ENCODE measurements around the gene ZNF12. TPM values are rescaled to one million over a fixed set of nuclear protein-coding genes. Genes with fewer than 3 reads are reported as not detected.
A peak's percentile ranks its signal among the peaks of the same experiment; 100 is the strongest.

The ZNF12 gene
- total and polyA plus RNA-seq, 2 of the 8 experiments (the other 6 are each of a cell fraction or from before 2014, with no cell fraction given), result 6.7 to 16.2 TPM

GRCh38 chr7:6639627-6640026 lies 67.1 kb downstream of the ZNF12 start:
- Histone ChIP-seq H3K36me3 (ENCODE audit: control insufficient read depth in 2 of 4, insufficient read depth in 4 of 4, low read length in 3 of 4) (peaks cover 0 to 10% (median 2%) of the 10 kb centered on the region in 4 experiments; a peak in 4 of 8 replicates), H2BK5ac (ENCODE audit: low read depth, low read length) (no peak overlapping the region), H4K5ac (ENCODE audit: insufficient read length, low read depth, low read length) (no peak overlapping the region), H3K79me1 (ENCODE audit: low read depth, low read length) (peaks cover 5% of the 10 kb centered on the region; the same call in 1 of the 2 replicates), H3K4me1 (replicated peaks in 1 of 4; ENCODE audit: control insufficient read depth in 3 of 4, insufficient read depth in 4 of 4, low read length in 3 of 4) (peaks cover 0 to 9% (median 2%) of the 10 kb centered on the region in 4 experiments; a peak in 3 of 7 replicates), H2AFZ (ENCODE audit: low read length) (no peak overlapping the region), H3K9me3 (ENCODE audit: insufficient read depth in 2 of 2, low read depth in 1 of 2, low read length in 1 of 2) (no peaks in the 10 kb centered on the region), H2BK15ac (ENCODE audit: low read length) (no peak overlapping the region), H2BK20ac (ENCODE audit: low read length) (no peak overlapping the region), H3K4ac (replicated peaks; ENCODE audit: insufficient read length, low read depth, low read length) (no peak overlapping the region), H3K79me2 (ENCODE audit: control insufficient read depth in 1 of 2, insufficient read depth in 2 of 2, low read length in 2 of 2) (no peaks in the 10 kb centered on the region), H4K8ac (ENCODE audit: extremely low read depth, insufficient read depth, low read length) (no peak overlapping the region), H3K9ac (replicated peaks in 1 of 4; ENCODE audit: extremely low read depth in 1 of 4, low read depth in 3 of 4, low read length in 3 of 4) (no peak overlapping the region; a peak in 1 of 7 replicates), H2BK120ac (replicated peaks; ENCODE audit: low read depth, low read length) (no peak overlapping the region), H3K14ac (ENCODE audit: insufficient read length) (no peak overlapping the region), H3K23ac (ENCODE audit: insufficient read length) (no peak overlapping the region), H3K4me3 (ENCODE audit: extremely low read depth in 1 of 4, insufficient read depth in 2 of 4, low read depth in 3 of 4, low read length in 4 of 4) (no peak overlapping the region), H3K27me3 (replicated peaks in 1 of 4; ENCODE audit: control insufficient read depth in 3 of 4, extremely low read depth in 1 of 4, insufficient read depth in 3 of 4, low read length in 3 of 4) (no peaks in the 10 kb centered on the region), H2BK12ac (ENCODE audit: low read depth, low read length) (no peak overlapping the region), H3K4me2 (ENCODE audit: insufficient read depth in 1 of 2, low read depth in 2 of 2, low read length in 2 of 2) (no peak overlapping the region), H2AK5ac (ENCODE audit: low read depth, low read length) (no peak overlapping the region), H3K23me2 (ENCODE audit: low read depth, low read length) (no peaks in the 10 kb centered on the region; the same call in 1 of the 2 replicates), H3K18ac (ENCODE audit: extremely low read depth, low read length) (no peak overlapping the region), H3K56ac (replicated peaks; ENCODE audit: insufficient read length, low read depth, low read length) (peak overlapping the region; percentile 3), H4K20me1 (replicated peaks in 1 of 2; ENCODE audit: control insufficient read depth in 1 of 2, insufficient read depth in 2 of 2, low read length in 2 of 2) (peaks cover 0 to 7% of the 10 kb centered on the region in 2 experiments), H3K27ac (ENCODE audit: low read depth, low read length) (no peak overlapping the region), H4K91ac (replicated peaks; ENCODE audit: insufficient read length, low read length) (no peak overlapping the region)
- 94% methylated on average over 11 of the region's 11 CpGs; no CpG with 5 or more reads in 1 of the 2 experiments for WGBS, 2 experiments (ENCODE audit: extremely low coverage in 1 of 2, insufficient coverage in 1 of 2, insufficient read length in 1 of 2, insufficient replicate concordance in 2 of 2, low coverage in 1 of 2, low lambda C conversion rate in 2 of 2, missing lambda C conversion rate in 1 of 2)
- ChIA-PET CTCF (ENCODE audit: partially characterized antibody) (interaction anchor here (0.7 to 1.3 kb wide), 2 partner anchors 18 to 19 kb away, joined by 3 read pairs; no protein-coding TSS in a partner anchor), POLR2A (ENCODE audit: partially characterized antibody) (no interaction called here)
- FAIRE-seq, result no peak
- TF ChIP-seq JUN (IDR thresholded peaks at IDR 0.05; ENCODE audit: low read depth, low read length), result no peak
- no peak for TF ChIP-seq EZH2 (IDR thresholded peaks at IDR 0.05; ENCODE audit: low read depth, low read length, severe bottlenecking)
- no peak for TF ChIP-seq GTF2F1 (IDR thresholded peaks at IDR 0.05; ENCODE audit: borderline replicate concordance, low read depth, low read length)
- TF ChIP-seq BRCA1 (IDR thresholded peaks at IDR 0.05; ENCODE audit: low read depth, low read length), result no peak
- no peak for TF ChIP-seq RNF2 (IDR thresholded peaks at IDR 0.05; ENCODE audit: borderline replicate concordance, low read depth, low read length, missing control alignments, poor library complexity, severe bottlenecking)
- no peak for DNase-seq (ENCODE audit: low read depth in 1 of 2, low spot score in 2 of 2)

All from H1 (cell line).